ENCODE data around the gene MMP11.

Gene MMP11

GRCh38 chr22:23801886-23802377 is 29.3 kb downstream of the MMP11 start:
- DNase-seq (ENCODE audit: low read depth) = no peak

GRCh38 chr22:23803001-23803819 is 30.6 kb downstream of the MMP11 start:
- no peak for DNase-seq (ENCODE audit: low read depth)

DNA sequence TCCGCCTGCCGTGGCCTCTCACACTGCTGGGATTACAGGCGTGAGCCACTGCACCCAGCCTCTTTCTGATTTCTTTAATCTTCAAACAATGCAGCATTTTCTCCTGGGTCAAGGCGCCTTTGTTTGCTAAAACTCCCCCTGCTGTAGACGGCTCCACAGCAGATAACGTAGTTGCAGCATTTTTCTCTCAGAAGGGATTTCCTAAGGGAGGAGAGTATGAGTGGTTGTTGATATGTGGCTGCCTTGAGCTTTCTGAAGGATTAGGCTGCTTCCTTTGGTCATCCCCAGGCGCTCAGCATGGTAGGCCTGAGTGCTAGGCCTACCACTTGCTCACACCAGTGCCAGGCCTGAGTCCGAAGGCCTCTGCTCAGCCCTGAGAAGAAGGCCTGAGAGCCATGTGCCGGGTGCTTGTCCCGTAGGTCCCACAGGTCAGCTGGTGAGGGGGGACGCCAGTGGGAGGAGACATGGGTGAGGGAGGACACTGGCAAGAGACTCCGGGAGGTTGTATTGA is 32.2 kb downstream of the MMP11 start:
- DNase-seq (ENCODE audit: low read depth) = no peak

DNA sequence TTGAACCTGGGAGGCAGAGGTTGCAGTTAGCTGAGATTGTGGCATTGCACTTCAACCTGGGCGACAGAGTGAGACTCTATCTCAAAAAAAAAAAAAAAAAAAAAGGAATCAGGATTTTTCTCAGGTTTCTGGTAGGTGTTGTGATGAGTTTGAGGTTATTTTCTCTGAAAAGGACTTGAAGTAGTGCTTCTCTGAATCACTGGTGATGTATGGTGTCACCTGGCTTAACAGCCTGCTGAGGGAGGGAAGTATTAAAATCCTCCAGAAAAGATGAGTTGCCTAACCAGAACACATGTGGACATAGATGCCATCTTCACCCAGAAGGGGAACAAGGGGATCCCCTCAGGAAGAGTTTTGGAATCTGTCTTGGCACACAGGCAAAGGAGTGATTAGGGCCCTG is 34.2 kb downstream of the MMP11 start:
- DNase-seq (ENCODE audit: low read depth) = no peak

DNA sequence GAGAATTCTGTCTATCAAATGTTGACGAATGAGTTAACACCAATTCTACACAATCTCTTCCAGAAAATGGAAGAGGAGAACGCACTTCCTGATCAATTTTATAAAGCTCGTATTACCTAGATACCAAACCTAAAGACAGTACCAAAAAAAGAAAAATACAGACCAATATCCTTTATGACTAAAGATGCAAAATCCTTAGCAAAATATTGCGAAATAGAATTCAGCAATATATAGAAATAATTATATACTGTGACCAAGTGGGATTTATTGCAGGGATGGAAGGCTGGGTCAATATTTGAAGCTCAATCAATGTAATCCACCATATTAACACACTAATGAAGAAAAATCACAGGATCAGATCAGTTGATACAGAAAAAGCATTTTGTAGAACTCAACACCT is 39.7 kb downstream of the MMP11 start:
- no peak for DNase-seq (ENCODE audit: low read depth)

- no peak for DNase-seq (ENCODE audit: low read depth)
Observed at GRCh38 chr22:23815541-23816155, 43.0 kb downstream of the MMP11 start.

DNA sequence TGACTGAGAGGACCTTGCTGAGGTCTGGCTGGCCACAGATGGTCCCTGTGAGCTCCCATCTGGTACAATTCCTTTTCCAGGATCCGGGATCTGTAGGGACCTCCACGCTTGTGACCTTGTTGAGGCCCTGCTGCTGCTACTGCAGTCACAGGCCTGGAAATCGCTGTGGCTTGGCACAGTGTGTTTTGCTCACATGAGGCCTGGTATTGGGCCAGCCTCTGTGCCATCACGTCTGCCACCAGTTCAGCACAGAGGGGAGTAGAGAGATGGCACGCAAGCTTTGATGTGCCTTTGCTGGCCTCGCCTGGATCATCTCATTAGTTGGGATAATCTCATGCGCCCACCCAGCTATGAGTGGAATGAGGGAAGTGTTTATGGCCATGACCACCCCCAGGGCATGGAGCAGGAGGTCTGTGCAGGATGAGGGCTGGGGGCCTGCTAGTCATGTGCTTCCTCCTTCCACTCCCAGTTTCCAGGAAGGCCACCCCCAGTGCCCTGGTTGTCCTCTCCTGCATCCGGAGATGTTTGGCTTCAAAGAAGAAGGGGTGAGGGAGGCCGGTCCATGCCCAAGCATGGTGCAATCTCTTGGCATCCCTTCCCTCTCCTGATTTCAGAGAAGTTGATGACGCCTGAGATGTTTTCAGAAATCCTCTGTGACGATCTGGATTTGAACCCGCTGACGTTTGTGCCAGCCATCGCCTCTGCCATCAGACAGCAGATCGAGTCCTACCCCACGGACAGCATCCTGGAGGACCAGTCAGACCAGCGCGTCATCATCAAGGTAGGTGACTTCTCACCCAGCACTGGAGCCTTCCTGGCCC is 43.7 kb downstream of the MMP11 start:
- DNase-seq (ENCODE audit: low read depth) = no peak

DNA sequence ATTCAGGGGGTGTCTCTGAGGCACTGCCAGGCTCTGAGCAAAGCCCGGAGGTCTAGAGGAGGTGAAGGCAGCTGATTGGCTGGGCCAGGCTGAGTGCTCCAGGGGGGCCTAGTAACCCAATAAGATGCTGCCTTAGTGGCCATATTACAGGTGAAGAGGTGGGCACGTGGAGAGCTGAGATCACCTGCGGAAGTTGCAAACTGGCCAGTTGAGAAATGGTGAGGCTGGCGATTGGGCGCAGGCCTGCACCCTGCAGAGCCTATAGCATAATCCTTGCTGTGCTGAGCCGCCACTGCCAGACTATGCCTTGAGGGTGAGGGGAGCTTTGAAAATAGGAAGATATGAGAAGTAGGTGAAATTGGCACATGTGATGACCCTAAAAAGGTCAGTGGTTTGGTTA is 44.5 kb downstream of the MMP11 start:
- DNase-seq (ENCODE audit: low read depth) = no peak

- DNase-seq (ENCODE audit: low read depth) = no peak
Observed at GRCh38 chr22:23818541-23818940, 45.9 kb downstream of the MMP11 start.

- no peak for DNase-seq (ENCODE audit: low read depth)
Observed at GRCh38 chr22:23820748-23821211, 48.1 kb downstream of the MMP11 start.

- DNase-seq (ENCODE audit: low read depth) = no peak
Observed at GRCh38 chr22:23822101-23822671, 49.5 kb downstream of the MMP11 start.

- no peak for DNase-seq (ENCODE audit: low read depth)
Observed at GRCh38 chr22:23823331-23823791, 50.7 kb downstream of the MMP11 start.

DNA sequence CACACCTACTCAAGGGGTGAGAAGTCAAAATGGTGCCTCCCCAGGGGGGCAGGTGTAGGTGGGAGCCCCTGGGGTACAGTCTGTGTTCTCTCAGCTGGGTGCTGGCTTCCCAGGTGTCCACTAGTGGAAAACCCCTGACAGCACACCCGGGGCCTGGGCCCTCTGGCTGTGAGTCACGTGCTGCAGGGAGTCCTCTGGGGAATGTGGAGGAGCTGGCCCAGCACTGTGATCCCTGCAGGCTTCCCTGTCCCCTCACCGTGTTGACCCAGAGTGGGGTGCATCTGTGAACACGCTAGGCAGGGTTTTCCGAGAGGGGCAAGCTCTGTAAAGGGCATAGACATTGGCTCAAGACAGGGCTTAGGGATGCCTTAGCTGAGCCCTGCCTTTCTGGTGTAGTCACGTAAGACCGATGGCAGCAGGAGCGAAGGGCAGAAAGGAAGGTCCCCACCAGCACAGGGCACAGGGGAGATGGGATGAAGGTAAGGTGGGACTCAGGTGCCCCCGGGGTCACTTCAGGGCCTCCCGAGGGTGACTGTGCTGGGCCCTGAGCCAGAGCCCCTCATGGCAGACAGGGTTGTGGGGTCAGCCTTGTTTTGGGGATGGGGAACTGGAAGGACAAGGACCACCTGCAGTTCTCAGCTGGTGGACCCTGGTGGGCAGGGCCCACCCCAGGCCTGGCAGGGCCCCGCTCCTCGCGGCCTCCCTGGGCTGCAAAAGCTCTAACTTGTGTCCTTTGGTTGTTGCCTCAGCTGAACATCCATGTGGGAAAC is 52.0 kb downstream of the MMP11 start:
- DNase-seq (ENCODE audit: low read depth) = no peak

DNA sequence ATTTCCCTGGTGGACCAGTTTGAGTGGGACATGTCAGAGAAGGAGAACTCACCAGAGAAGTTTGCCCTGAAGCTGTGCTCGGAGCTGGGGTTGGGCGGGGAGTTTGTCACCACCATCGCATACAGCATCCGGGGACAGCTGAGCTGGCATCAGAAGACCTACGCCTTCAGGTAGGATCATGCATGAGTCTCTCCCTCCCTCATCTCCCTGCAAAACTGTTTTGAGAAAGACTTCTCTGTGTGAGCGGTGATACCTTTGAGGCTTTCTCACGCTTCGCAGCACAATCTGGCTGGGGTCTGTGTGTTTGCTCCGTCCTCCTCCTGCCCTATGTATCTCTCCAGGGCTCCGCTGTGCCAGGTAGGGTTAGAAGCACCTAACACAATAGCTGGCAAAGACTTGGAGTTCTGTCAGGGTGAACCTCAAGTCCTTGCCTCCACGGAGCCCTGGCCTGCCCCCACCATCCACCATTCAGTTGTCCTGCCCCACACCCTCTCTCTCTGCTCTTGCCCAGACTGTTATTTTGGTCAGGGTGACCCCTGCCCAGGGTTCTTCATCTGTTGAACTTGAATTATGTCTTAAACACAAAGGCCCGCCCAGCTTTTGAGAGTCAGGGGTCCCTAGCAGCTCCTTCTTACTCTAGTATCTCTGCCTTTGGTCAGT is 52.7 kb downstream of the MMP11 start:
- no peak for DNase-seq (ENCODE audit: low read depth)

DNA sequence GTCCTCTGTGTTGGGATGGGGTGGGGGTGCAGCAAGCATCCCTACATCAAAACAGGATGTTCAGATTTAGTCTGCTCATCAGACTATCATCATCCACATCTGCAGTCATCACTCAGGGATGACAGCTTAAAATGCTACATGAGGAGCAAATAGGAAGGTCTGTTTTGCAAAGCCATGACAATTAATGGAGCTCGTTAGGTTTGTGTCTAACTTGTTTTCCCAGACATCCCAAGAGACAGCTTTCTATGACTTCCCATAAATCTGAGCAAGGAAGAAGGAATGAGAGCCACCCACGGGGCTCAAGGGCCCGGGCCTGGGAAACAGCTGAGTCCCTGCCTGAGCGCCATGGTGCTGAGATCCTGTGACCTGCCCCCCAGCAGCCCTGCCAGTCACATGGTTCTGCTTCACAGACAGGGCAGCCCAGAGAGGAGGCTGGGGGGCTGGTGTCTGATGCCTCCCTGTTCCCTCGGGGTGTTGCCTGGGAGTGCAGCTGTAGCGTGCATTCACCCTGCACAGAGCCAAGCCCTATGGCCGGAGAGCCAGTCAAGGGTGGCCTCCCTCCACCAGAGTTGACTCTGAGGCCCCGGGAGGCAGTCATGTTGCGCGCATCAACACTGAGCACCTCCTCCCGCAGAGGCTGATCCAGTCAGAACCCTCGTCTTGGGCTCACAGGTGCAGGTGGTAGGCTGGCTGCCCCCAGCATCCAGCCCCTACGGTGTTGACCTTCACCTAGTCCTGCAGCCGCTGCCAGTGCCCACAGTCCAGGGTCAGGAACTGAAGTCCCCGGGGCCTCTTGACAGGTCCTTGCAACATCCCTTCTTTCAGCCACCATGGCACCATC is 54.1 kb downstream of the MMP11 start:
- no peak for DNase-seq (ENCODE audit: low read depth)

- DNase-seq (ENCODE audit: low read depth) = no peak
Observed at GRCh38 chr22:23827351-23827995, 54.8 kb downstream of the MMP11 start.

GRCh38 chr22:23828800-23829680 is 56.4 kb downstream of the MMP11 start:
- no peak for DNase-seq (ENCODE audit: low read depth)

DNA sequence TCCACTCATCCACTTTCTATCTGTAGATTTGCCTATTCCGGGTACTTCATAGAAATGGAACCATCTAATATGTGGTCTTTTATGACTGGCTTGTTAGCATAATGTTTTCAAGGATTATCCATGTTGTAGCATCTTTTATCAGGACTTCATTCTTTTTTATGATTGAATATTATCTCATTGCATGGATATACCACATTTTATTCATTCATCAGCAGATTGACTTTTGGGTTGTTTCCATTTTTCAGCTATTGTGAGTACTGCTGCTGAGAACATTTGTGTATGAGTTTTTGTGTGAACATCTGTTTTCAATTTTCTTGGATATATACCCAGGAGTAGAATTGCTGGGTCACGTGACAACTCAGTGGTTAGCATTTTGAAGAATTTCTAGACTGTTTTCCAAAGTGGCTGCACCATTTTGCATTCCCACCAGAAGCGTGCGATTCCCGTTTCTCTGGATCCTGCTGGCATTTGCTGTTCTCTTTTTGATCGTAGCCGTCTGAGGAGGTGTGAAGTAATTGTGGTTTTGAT is 57.3 kb downstream of the MMP11 start:
- no peak for DNase-seq (ENCODE audit: low read depth)

Data from activated T-cell treated with anti-CD3 and anti-CD28 coated beads for 1 hour (primary cell).